ENCODE data around the gene SEPTIN1.

SEPTIN1 gene

GRCh38 chr16:30418350-30419181, 36.2 kb upstream of the SEPTIN1 start (continued):
- TF ChIP-seq PRDM10 (tag by site-specific recombination; IDR thresholded peaks at IDR 0.05): no peak
- no peak for TF ChIP-seq ZNF449 (tag by site-specific recombination; IDR thresholded peaks at IDR 0.05)
- TF ChIP-seq ZNF555 (tag by site-specific recombination; conservative IDR thresholded peaks at IDR 0.05): no peak
- TF ChIP-seq ZNF433 (tag by site-specific recombination; IDR thresholded peaks at IDR 0.05; ENCODE audit: low read depth): no peak
- TF ChIP-seq ZNF837 (tag by site-specific recombination; IDR thresholded peaks at IDR 0.05): no peak
- peak; percentile 53 for TF ChIP-seq ZNF664 (tag by site-specific recombination; IDR thresholded peaks at IDR 0.05)
- TF ChIP-seq ZNF548 (tag by site-specific recombination; IDR thresholded peaks at IDR 0.05): no peak
- no peak for TF ChIP-seq REST (tag by site-specific recombination; IDR thresholded peaks at IDR 0.05)
- TF ChIP-seq ZNF701 (tag by site-specific recombination; IDR thresholded peaks at IDR 0.05): no peak
- TF ChIP-seq ZNF785 (tag by site-specific recombination; IDR thresholded peaks at IDR 0.05): no peak
- no peak for TF ChIP-seq ZNF214 (tag by site-specific recombination; IDR thresholded peaks at IDR 0.05; ENCODE audit: borderline replicate concordance)
- 0 out of 2 replicates have a peak, but pooled peaks have one; percentile 27 for TF ChIP-seq ZNF335 (tag by site-specific recombination; conservative IDR thresholded peaks at IDR 0.05)
- TF ChIP-seq ZNF777 (tag by site-specific recombination; IDR thresholded peaks at IDR 0.05; ENCODE audit: borderline replicate concordance): no peak
- TF ChIP-seq ZNF112 (tag by site-specific recombination; IDR thresholded peaks at IDR 0.05): no peak
- TF ChIP-seq ZNF621 (tag by site-specific recombination; IDR thresholded peaks at IDR 0.05): no peak
- no peak for TF ChIP-seq ZNF416 (tag by site-specific recombination; IDR thresholded peaks at IDR 0.05)
- no peak for TF ChIP-seq SP2 (tag by site-specific recombination; IDR thresholded peaks at IDR 0.05)
- no peak for TF ChIP-seq ZBTB7A (tag by site-specific recombination; IDR thresholded peaks at IDR 0.05; ENCODE audit: low read depth)
- no peak for TF ChIP-seq ELK4 (IDR thresholded peaks at IDR 0.05; ENCODE audit: borderline replicate concordance, low read depth, low read length)
- 0 out of 2 replicates have a peak, but pooled peaks have one; percentile 0 for TF ChIP-seq ZNF324 (tag by site-specific recombination; IDR thresholded peaks at IDR 0.05)
- peak; percentile 23 for TF ChIP-seq GLIS1 (tag by site-specific recombination; IDR thresholded peaks at IDR 0.05)
- TF ChIP-seq BCL11B (tag by site-specific recombination; IDR thresholded peaks at IDR 0.05; ENCODE audit: low read depth): no peak
- TF ChIP-seq ZNF18 (tag by site-specific recombination; IDR thresholded peaks at IDR 0.05): no peak
- no peak for TF ChIP-seq ZNF423 (tag by site-specific recombination; IDR thresholded peaks at IDR 0.05)
- TF ChIP-seq ZNF391 (tag by site-specific recombination; IDR thresholded peaks at IDR 0.05; ENCODE audit: borderline replicate concordance, low read depth): no peak
- TF ChIP-seq ZNF266 (tag by site-specific recombination; IDR thresholded peaks at IDR 0.05; ENCODE audit: low read depth): no peak
- TF ChIP-seq ZNF211 (tag by site-specific recombination; IDR thresholded peaks at IDR 0.05; ENCODE audit: low read depth): no peak
- TF ChIP-seq ZFP3 (tag by site-specific recombination; IDR thresholded peaks at IDR 0.05; ENCODE audit: low read depth): no peak
- TF ChIP-seq ZNF114 (tag by site-specific recombination; IDR thresholded peaks at IDR 0.05): no peak

All from HEK293 (cell line).